ENCODE data around the gene SEC24B.
"Not testable (repeated sequence)": the region's sequence is repeated elsewhere in the genome, so short reads cannot be mapped to it uniquely, and the experiment has no call there.

SEC24B gene

GRCh38 chr4:109576462-109576861, 142.8 kb downstream of the SEC24B start:
- no peak for DNase-seq (ENCODE audit: low read depth in 2 of 2)

- DNase-seq (ENCODE audit: low read depth in 2 of 2): no peak
Observed at GRCh38 chr4:109578846-109579245, 145.2 kb downstream of the SEC24B start.

GRCh38 chr4:109579997-109580396, 146.4 kb downstream of the SEC24B start:
- DNase-seq (ENCODE audit: low read depth in 2 of 2): not testable (repeated sequence)

GRCh38 chr4:109588176-109588575, 154.6 kb downstream of the SEC24B start:
- DNase-seq (ENCODE audit: low read depth in 2 of 2): peak; percentile 18 to 24

GRCh38 chr4:109589119-109589518, 155.5 kb downstream of the SEC24B start:
- no peak for DNase-seq (ENCODE audit: low read depth in 2 of 2)

GRCh38 chr4:109589605-109590004, 156.0 kb downstream of the SEC24B start:
- DNase-seq (ENCODE audit: low read depth in 2 of 2): no peak

Data from stimulated activated CD4-positive, alpha-beta T cell treated with anti-CD3 and anti-CD28 coated beads, Interleukin-1b, Interleukin-23, amount 100 ng/mL, for 4 hours (primary cell).